Left ventricle myocardium superior (tissue), 1 donor: ENCODE data around the gene NSMF. TPM values are rescaled to one million over a fixed set of nuclear protein-coding genes. Genes with fewer than 3 reads are reported as not detected.

Source experiments
- ATAC-seq: fragments of 200-7000 bp; cut with Tn5 transposase; one replicate; pipeline ENCODE4 v1.9.1; 2020; ENCODE audit warnings: mild to moderate bottlenecking, moderate library complexity
- DNase-seq: peaks from one replicate; pipeline ENCODE4 v3.0.0-alpha.2; 2020
- intact Hi-C: fragments of 100-400 bp; cut with micrococcal nuclease; formaldehyde crosslinking; loops from one replicate; pipeline ENCODE4 v1.11.0; 2022
- microRNA-seq: library from miRNA; unstranded; fragments of <30 nt; microRNA quantifications from one replicate; pipeline ENCODE4 v1.2.0, GENCODE V29; 2020; ENCODE audit warnings: borderline number of aligned reads
- total RNA-seq: library from RNA; stranded (reverse); fragmentation: NEBNext Ultra II Directional; extraction: Animal tissue kit (Norgen Biotek cat#: 25700); gene quantifications from one replicate; pipeline ENCODE4 v1.2.1, GENCODE V29; 2021
- donor health status: DM: no; HTN: yes; CAD: no; lungs with severe emphysema.

Gene NSMF
- total RNA-seq, 1 donor from 2014 or later = 10.2 TPM

GRCh38 chr9:137406876-137407589, 52.1 kb downstream of the NSMF start:
- ATAC-seq (peak; percentile 91), DNase-seq (peak; percentile 85)
- intact Hi-C loops = loop anchor here (10.0 kb wide), 1 partner anchor 82 kb away; no protein-coding TSS in a partner anchor

GRCh38 chr9:137406085-137406760, 52.9 kb downstream of the NSMF start:
- intact Hi-C loops = loop anchor here (10.0 kb wide), 1 partner anchor 81 kb away; no protein-coding TSS in a partner anchor
- ATAC-seq = no peak
- DNase-seq = peak; percentile 28

- ATAC-seq (no peak), DNase-seq (peak; percentile 19)
- intact Hi-C loops = loop anchor here (10.0 kb wide), 1 partner anchor 81 kb away; no protein-coding TSS in a partner anchor
Observed at GRCh38 chr9:137405677-137406081, 53.5 kb downstream of the NSMF start.

GRCh38 chr9:137404961-137405567, 54.1 kb downstream of the NSMF start:
- no peak for ATAC-seq
- peak; percentile 20 for DNase-seq
- intact Hi-C loops = loop anchor here (10.0 kb wide), 1 partner anchor 80 kb away; no protein-coding TSS in a partner anchor

GRCh38 chr9:137403269-137403668, 55.9 kb downstream of the NSMF start:
- peak; percentile 20 for DNase-seq
- no peak for ATAC-seq
- intact Hi-C loops = loop anchor here (10.0 kb wide), 1 partner anchor 78 kb away; no protein-coding TSS in a partner anchor

- DNase-seq = peak; percentile 5
- ATAC-seq = no peak
- intact Hi-C loops = loop anchor here (10.0 kb wide), 1 partner anchor 78 kb away; no protein-coding TSS in a partner anchor
Observed at GRCh38 chr9:137402746-137403145, 56.4 kb downstream of the NSMF start.

GRCh38 chr9:137398561-137399468, 60.3 kb downstream of the NSMF start:
- ATAC-seq (no peak), DNase-seq (peak; percentile 18)
- intact Hi-C loops = no loop called here

- DNase-seq = peak; percentile 15
- intact Hi-C loops = no loop called here
- no peak for ATAC-seq
Observed at GRCh38 chr9:137397675-137398423, 61.3 kb downstream of the NSMF start.

Small RNA genes within 50 kb of the gene (microRNA-seq; reads per million reads assigned to microRNA genes)
- gene MIR7114 = not detected

Other genes with a start within 250 kb of the NSMF start
- gene RNF208, start 237.1 kb downstream of the NSMF start, total RNA-seq = 29.7 TPM
- not detected for gene CYSRT1, start 234.2 kb downstream of the NSMF start, total RNA-seq
- gene RNF224, start 231.8 kb downstream of the NSMF start, total RNA-seq = not detected
- gene SLC34A3, start 228.4 kb downstream of the NSMF start, total RNA-seq = not detected
- gene TUBB4B, start 218.0 kb downstream of the NSMF start, total RNA-seq = 439 TPM
- gene STPG3, start 208.0 kb downstream of the NSMF start, total RNA-seq = 0.69 TPM
- gene NELFB, start 204.0 kb downstream of the NSMF start, total RNA-seq = 43.6 TPM
- 19.3 TPM for gene TOR4A, start 181.6 kb downstream of the NSMF start, total RNA-seq
- 4.0 TPM for gene NRARP, start 157.1 kb downstream of the NSMF start, total RNA-seq
- 8.3 TPM for gene EXD3, start 36.2 kb downstream of the NSMF start, total RNA-seq
- gene NOXA1, start 35.9 kb downstream of the NSMF start, total RNA-seq = 1.9 TPM
- not detected for gene ENTPD8, start 18.0 kb downstream of the NSMF start, total RNA-seq
- gene PNPLA7, start 91.1 kb upstream of the NSMF start, total RNA-seq = 10.7 TPM
- 228 TPM for gene MRPL41, start 92.5 kb upstream of the NSMF start, total RNA-seq
- 21.8 TPM for gene DPH7, start 119.6 kb upstream of the NSMF start, total RNA-seq
- 11.6 TPM for gene ZMYND19, start 131.2 kb upstream of the NSMF start, total RNA-seq
- 17.3 TPM for gene ARRDC1, start 146.4 kb upstream of the NSMF start, total RNA-seq
- gene EHMT1, start 159.7 kb upstream of the NSMF start, total RNA-seq = 37.0 TPM